ENCODE results near the gene TCF7L1.

DNA sequence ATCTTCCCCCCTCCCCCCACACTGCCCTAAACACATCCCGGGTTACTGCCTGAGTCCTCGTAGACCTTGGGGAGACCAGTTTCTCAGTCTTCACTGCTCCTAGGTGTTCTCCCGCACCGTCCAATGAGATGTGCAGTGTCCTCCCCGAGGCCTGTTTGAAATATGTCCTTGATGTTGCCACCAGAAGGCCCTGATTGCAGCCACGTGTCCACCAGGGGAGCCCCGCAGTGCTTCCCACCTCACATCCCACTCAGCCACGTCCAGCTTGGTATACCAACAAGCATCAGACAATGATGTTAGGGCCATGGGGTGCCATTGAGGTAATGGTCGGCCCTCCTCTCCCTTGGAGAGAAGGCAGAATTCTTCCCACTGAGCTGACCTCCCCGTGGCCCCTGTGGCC lies 38.7 kb downstream of the TCF7L1 start:
- TF ChIP-seq ZNF274 (IDR thresholded peaks at IDR 0.05; ENCODE audit: low read depth, low read length) (no peak), YY1 (IDR thresholded peaks at IDR 0.05; ENCODE audit: insufficient read depth, insufficient read length) (no peak)

Measured in NT2/D1 (cell line).